ENCODE measurements around the gene MYO5B. TPM values are rescaled to one million over a fixed set of nuclear protein-coding genes. Genes with fewer than 3 reads are reported as not detected.
"Not testable (repeated sequence)": the region's sequence is repeated elsewhere in the genome, so short reads cannot be mapped to it uniquely, and the experiment has no call there.

MYO5B gene
- total RNA-seq, 1 donor from 2014 or later = 0.52 TPM

GRCh38 chr18:50096766-50097435 is 98.0 kb downstream of the MYO5B start:
- Histone ChIP-seq H3K9ac (ENCODE audit: low read depth in 1 of 3, low read length in 3 of 3) (no peak overlapping the region), H3K36me3 (ENCODE audit: control insufficient read depth in 3 of 3, insufficient read depth in 3 of 3, low read length in 3 of 3) (no peaks in the 10 kb centered on the region), H3K9me3 (ENCODE audit: control insufficient read depth in 3 of 3, low read length in 3 of 3) (no peaks in the 10 kb centered on the region), H3K4me3 (ENCODE audit: low read length in 3 of 3) (no peak overlapping the region), H3K27ac (ENCODE audit: low read depth, low read length) (no peak overlapping the region), H3K27me3 (ENCODE audit: control insufficient read depth in 3 of 3, insufficient read depth in 3 of 3, low read length in 3 of 3) (no peaks in the 10 kb centered on the region), H3K4me1 (ENCODE audit: control insufficient read depth in 3 of 3, insufficient read depth in 3 of 3, low read length in 3 of 3) (peaks cover 19 to 40% (median 32%) of the 10 kb centered on the region in 3 donors)

GRCh38 chr18:50094786-50095185 is 100.2 kb downstream of the MYO5B start:
- not testable (repeated sequence) for H3K36me3 ChIP-seq (ENCODE audit: control insufficient read depth in 3 of 3, insufficient read depth in 3 of 3, low read length in 3 of 3); H3K27ac ChIP-seq (ENCODE audit: low read depth, low read length); H3K4me3 ChIP-seq (ENCODE audit: low read length in 3 of 3); H3K27me3 ChIP-seq (ENCODE audit: control insufficient read depth in 3 of 3, insufficient read depth in 3 of 3, low read length in 3 of 3); H3K9me3 ChIP-seq (ENCODE audit: control insufficient read depth in 3 of 3, low read length in 3 of 3); H3K9ac ChIP-seq (ENCODE audit: low read depth in 1 of 3, low read length in 3 of 3)
- H3K4me1 ChIP-seq (ENCODE audit: control insufficient read depth in 3 of 3, insufficient read depth in 3 of 3, low read length in 3 of 3) = peaks cover 21 to 35% (median 28%) of the 10 kb centered on the region in 3 donors

- H3K36me3 ChIP-seq (ENCODE audit: control insufficient read depth in 3 of 3, insufficient read depth in 3 of 3, low read length in 3 of 3) = no peaks in the 10 kb centered on the region
- H3K9me3 ChIP-seq (ENCODE audit: control insufficient read depth in 3 of 3, low read length in 3 of 3) = no peaks in the 10 kb centered on the region
- H3K4me1 ChIP-seq (ENCODE audit: control insufficient read depth in 3 of 3, insufficient read depth in 3 of 3, low read length in 3 of 3) = peaks cover 16 to 30% (median 25%) of the 10 kb centered on the region in 3 donors
- H3K27ac ChIP-seq (ENCODE audit: low read depth, low read length) = no peak overlapping the region
- no peak overlapping the region for H3K4me3 ChIP-seq (ENCODE audit: low read length in 3 of 3)
- no peak overlapping the region for H3K9ac ChIP-seq (ENCODE audit: low read depth in 1 of 3, low read length in 3 of 3)
- H3K27me3 ChIP-seq (ENCODE audit: control insufficient read depth in 3 of 3, insufficient read depth in 3 of 3, low read length in 3 of 3) = no peaks in the 10 kb centered on the region
These were observed 100.7 kb downstream of the MYO5B start for GRCh38 chr18:50094221-50094773.

GRCh38 chr18:50093366-50094064 is 101.4 kb downstream of the MYO5B start:
- H3K4me1 ChIP-seq (ENCODE audit: control insufficient read depth in 3 of 3, insufficient read depth in 3 of 3, low read length in 3 of 3) = peaks cover 15 to 25% (median 21%) of the 10 kb centered on the region in 3 donors
- H3K9me3 ChIP-seq (ENCODE audit: control insufficient read depth in 3 of 3, low read length in 3 of 3) = no peaks in the 10 kb centered on the region
- H3K36me3 ChIP-seq (ENCODE audit: control insufficient read depth in 3 of 3, insufficient read depth in 3 of 3, low read length in 3 of 3) = no peaks in the 10 kb centered on the region
- H3K9ac ChIP-seq (ENCODE audit: low read depth in 1 of 3, low read length in 3 of 3) = no peak overlapping the region
- H3K4me3 ChIP-seq (ENCODE audit: low read length in 3 of 3) = no peak overlapping the region
- no peaks in the 10 kb centered on the region for H3K27me3 ChIP-seq (ENCODE audit: control insufficient read depth in 3 of 3, insufficient read depth in 3 of 3, low read length in 3 of 3)
- no peak overlapping the region for H3K27ac ChIP-seq (ENCODE audit: low read depth, low read length)

- H3K9me3 ChIP-seq (ENCODE audit: control insufficient read depth in 3 of 3, low read length in 3 of 3) = no peaks in the 10 kb centered on the region
- no peak overlapping the region for H3K9ac ChIP-seq (ENCODE audit: low read depth in 1 of 3, low read length in 3 of 3)
- no peaks in the 10 kb centered on the region for H3K36me3 ChIP-seq (ENCODE audit: control insufficient read depth in 3 of 3, insufficient read depth in 3 of 3, low read length in 3 of 3)
- H3K4me3 ChIP-seq (ENCODE audit: low read length in 3 of 3) = no peak overlapping the region
- H3K27ac ChIP-seq (ENCODE audit: low read depth, low read length) = no peak overlapping the region
- no peaks in the 10 kb centered on the region for H3K27me3 ChIP-seq (ENCODE audit: control insufficient read depth in 3 of 3, insufficient read depth in 3 of 3, low read length in 3 of 3)
- H3K4me1 ChIP-seq (ENCODE audit: control insufficient read depth in 3 of 3, insufficient read depth in 3 of 3, low read length in 3 of 3) = peaks cover 10 to 19% (median 14%) of the 10 kb centered on the region in 3 donors
These were observed 102.6 kb downstream of the MYO5B start for GRCh38 chr18:50092245-50092805.

GRCh38 chr18:50091509-50092244 is 103.3 kb downstream of the MYO5B start:
- Histone ChIP-seq H3K27ac (ENCODE audit: low read depth, low read length) (no peak overlapping the region), H3K9ac (ENCODE audit: low read depth in 1 of 3, low read length in 3 of 3) (no peak overlapping the region), H3K4me1 (ENCODE audit: control insufficient read depth in 3 of 3, insufficient read depth in 3 of 3, low read length in 3 of 3) (peaks cover 8 to 12% (median 10%) of the 10 kb centered on the region in 3 donors), H3K36me3 (ENCODE audit: control insufficient read depth in 3 of 3, insufficient read depth in 3 of 3, low read length in 3 of 3) (no peaks in the 10 kb centered on the region), H3K4me3 (ENCODE audit: low read length in 3 of 3) (no peak overlapping the region), H3K9me3 (ENCODE audit: control insufficient read depth in 3 of 3, low read length in 3 of 3) (no peaks in the 10 kb centered on the region), H3K27me3 (ENCODE audit: control insufficient read depth in 3 of 3, insufficient read depth in 3 of 3, low read length in 3 of 3) (no peaks in the 10 kb centered on the region)

- peaks cover 8 to 11% (median 10%) of the 10 kb centered on the region in 3 donors for H3K4me1 ChIP-seq (ENCODE audit: control insufficient read depth in 3 of 3, insufficient read depth in 3 of 3, low read length in 3 of 3)
- no peak overlapping the region for H3K4me3 ChIP-seq (ENCODE audit: low read length in 3 of 3)
These were observed 104.3 kb downstream of the MYO5B start for GRCh38 chr18:50090370-50091312.

GRCh38 chr18:50089702-50090101 is 105.2 kb downstream of the MYO5B start:
- Histone ChIP-seq H3K4me1 (ENCODE audit: control insufficient read depth in 3 of 3, insufficient read depth in 3 of 3, low read length in 3 of 3) (peaks cover 8 to 11% (median 10%) of the 10 kb centered on the region in 3 donors), H3K4me3 (ENCODE audit: low read length in 3 of 3) (no peak overlapping the region), H3K27me3 (ENCODE audit: control insufficient read depth in 3 of 3, insufficient read depth in 3 of 3, low read length in 3 of 3) (no peaks in the 10 kb centered on the region)

More at GRCh38 chr18:50090370-50091312, 104.3 kb downstream of the MYO5B start:
- no peaks in the 10 kb centered on the region for H3K9me3 ChIP-seq (ENCODE audit: control insufficient read depth in 3 of 3, low read length in 3 of 3)
- no peak overlapping the region for H3K9ac ChIP-seq (ENCODE audit: low read depth in 1 of 3, low read length in 3 of 3)
- no peaks in the 10 kb centered on the region for H3K36me3 ChIP-seq (ENCODE audit: control insufficient read depth in 3 of 3, insufficient read depth in 3 of 3, low read length in 3 of 3)
- H3K27ac ChIP-seq (ENCODE audit: low read depth, low read length) = no peak overlapping the region
- H3K27me3 ChIP-seq (ENCODE audit: control insufficient read depth in 3 of 3, insufficient read depth in 3 of 3, low read length in 3 of 3) = no peaks in the 10 kb centered on the region

GRCh38 chr18:50083708-50084107 is 111.2 kb downstream of the MYO5B start:
- Histone ChIP-seq H3K9me3 (ENCODE audit: control insufficient read depth in 3 of 3, low read length in 3 of 3) (no peaks in the 10 kb centered on the region), H3K9ac (ENCODE audit: low read depth in 1 of 3, low read length in 3 of 3) (no peak overlapping the region), H3K4me1 (ENCODE audit: control insufficient read depth in 3 of 3, insufficient read depth in 3 of 3, low read length in 3 of 3) (peaks cover 0 to 8% (median 2%) of the 10 kb centered on the region in 3 donors), H3K36me3 (ENCODE audit: control insufficient read depth in 3 of 3, insufficient read depth in 3 of 3, low read length in 3 of 3) (no peaks in the 10 kb centered on the region), H3K27ac (ENCODE audit: low read depth, low read length) (no peak overlapping the region), H3K4me3 (ENCODE audit: low read length in 3 of 3) (no peak overlapping the region), H3K27me3 (ENCODE audit: control insufficient read depth in 3 of 3, insufficient read depth in 3 of 3, low read length in 3 of 3) (no peaks in the 10 kb centered on the region)

More at GRCh38 chr18:50089702-50090101, 105.2 kb downstream of the MYO5B start:
- Histone ChIP-seq H3K36me3 (ENCODE audit: control insufficient read depth in 3 of 3, insufficient read depth in 3 of 3, low read length in 3 of 3) (no peaks in the 10 kb centered on the region), H3K9me3 (ENCODE audit: control insufficient read depth in 3 of 3, low read length in 3 of 3) (no peaks in the 10 kb centered on the region), H3K9ac (ENCODE audit: low read depth in 1 of 3, low read length in 3 of 3) (no peak overlapping the region), H3K27ac (ENCODE audit: low read depth, low read length) (no peak overlapping the region)

Data from skeletal muscle tissue (tissue), 4 donors.